Kidney glomerular epithelial cell (primary cell): ENCODE data around the gene FRG2C.
"Not testable (repeated sequence)": the region's sequence is repeated elsewhere in the genome, so short reads cannot be mapped to it uniquely, and the experiment has no call there.

Source experiments
- DNase-seq: peaks from one replicate; lab custom pipeline; 2025; lab: John Stamatoyannopoulos, UW

The FRG2C gene

GRCh38 chr3:75669348-75670297, 5.5 kb downstream of the FRG2C start:
- DNase-seq = not testable (repeated sequence)

GRCh38 chr3:75670298-75671286, 6.5 kb downstream of the FRG2C start:
- not testable (repeated sequence) for DNase-seq

GRCh38 chr3:75671287-75672139, 7.4 kb downstream of the FRG2C start:
- not testable (repeated sequence) for DNase-seq

GRCh38 chr3:75672140-75672775, 8.1 kb downstream of the FRG2C start:
- DNase-seq = not testable (repeated sequence)

- not testable (repeated sequence) for DNase-seq
These were observed 19.8 kb downstream of the FRG2C start for GRCh38 chr3:75683965-75684364.

GRCh38 chr3:75687323-75687722, 23.2 kb downstream of the FRG2C start:
- DNase-seq = no peak

GRCh38 chr3:75692061-75692460, 27.9 kb downstream of the FRG2C start:
- DNase-seq = no peak
